ENCODE data around the gene S1PR1. TPM values are rescaled to one million over a fixed set of nuclear protein-coding genes. Genes with fewer than 3 reads are reported as not detected.

The S1PR1 gene
- total and polyA plus RNA-seq, 2 of the 13 experiments (the other 11 are each of a cell fraction or from before 2014, with no cell fraction given), result not detected

DNA sequence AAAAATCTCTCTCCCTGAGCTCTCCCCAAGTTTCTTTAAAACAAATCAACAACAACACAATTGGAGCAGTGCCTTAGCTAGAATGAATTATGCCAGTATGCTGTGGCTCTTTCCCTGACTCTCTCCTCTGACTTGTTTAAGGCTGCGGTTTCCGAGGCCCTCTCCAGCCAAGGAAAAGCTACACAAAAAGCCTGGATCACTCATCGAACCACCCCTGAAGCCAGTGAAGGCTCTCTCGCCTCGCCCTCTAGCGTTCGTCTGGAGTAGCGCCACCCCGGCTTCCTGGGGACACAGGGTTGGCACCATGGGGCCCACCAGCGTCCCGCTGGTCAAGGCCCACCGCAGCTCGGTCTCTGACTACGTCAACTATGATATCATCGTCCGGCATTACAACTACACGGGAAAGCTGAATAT lies 1.9 kb downstream of the S1PR1 start (continued):
- TF ChIP-seq, protein P1, sequence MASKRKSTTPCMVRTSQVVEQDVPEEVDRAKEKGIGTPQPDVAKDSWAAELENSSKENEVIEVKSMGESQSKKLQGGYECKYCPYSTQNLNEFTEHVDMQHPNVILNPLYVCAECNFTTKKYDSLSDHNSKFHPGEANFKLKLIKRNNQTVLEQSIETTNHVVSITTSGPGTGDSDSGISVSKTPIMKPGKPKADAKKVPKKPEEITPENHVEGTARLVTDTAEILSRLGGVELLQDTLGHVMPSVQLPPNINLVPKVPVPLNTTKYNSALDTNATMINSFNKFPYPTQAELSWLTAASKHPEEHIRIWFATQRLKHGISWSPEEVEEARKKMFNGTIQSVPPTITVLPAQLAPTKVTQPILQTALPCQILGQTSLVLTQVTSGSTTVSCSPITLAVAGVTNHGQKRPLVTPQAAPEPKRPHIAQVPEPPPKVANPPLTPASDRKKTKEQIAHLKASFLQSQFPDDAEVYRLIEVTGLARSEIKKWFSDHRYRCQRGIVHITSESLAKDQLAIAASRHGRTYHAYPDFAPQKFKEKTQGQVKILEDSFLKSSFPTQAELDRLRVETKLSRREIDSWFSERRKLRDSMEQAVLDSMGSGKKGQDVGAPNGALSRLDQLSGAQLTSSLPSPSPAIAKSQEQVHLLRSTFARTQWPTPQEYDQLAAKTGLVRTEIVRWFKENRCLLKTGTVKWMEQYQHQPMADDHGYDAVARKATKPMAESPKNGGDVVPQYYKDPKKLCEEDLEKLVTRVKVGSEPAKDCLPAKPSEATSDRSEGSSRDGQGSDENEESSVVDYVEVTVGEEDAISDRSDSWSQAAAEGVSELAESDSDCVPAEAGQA (IDR thresholded peaks at IDR 0.05; ENCODE audit: low read depth), result no peak
- TF ChIP-seq, protein P1 (CRISPR knock-in tag; IDR thresholded peaks at IDR 0.05; ENCODE audit: borderline replicate concordance), result no peak
- TF ChIP-seq SALL1 (CRISPR knock-in tag; IDR thresholded peaks at IDR 0.05) (peak; percentile 66), CHD4 (IDR thresholded peaks at IDR 0.05; ENCODE audit: borderline replicate concordance, low read length) (no peak), ZMYM4 (CRISPR knock-in tag; IDR thresholded peaks at IDR 0.05) (0 out of 2 replicates have a peak, but pooled peaks have one; percentile 45), KLF16 (CRISPR knock-in tag; IDR thresholded peaks at IDR 0.05) (0 out of 4 replicates have a peak, but pooled peaks of 1 of the 2 experiments have one; percentile 60), SMC3 (IDR thresholded peaks at IDR 0.05; ENCODE audit: low read length) (peak; percentile 73), ZSCAN29 (CRISPR knock-in tag; conservative IDR thresholded peaks at IDR 0.05) (no peak), FOXK1 (CRISPR knock-in tag; IDR thresholded peaks at IDR 0.05; ENCODE audit: borderline replicate concordance, low read depth) (no peak)
- TF ChIP-seq, protein P2, sequence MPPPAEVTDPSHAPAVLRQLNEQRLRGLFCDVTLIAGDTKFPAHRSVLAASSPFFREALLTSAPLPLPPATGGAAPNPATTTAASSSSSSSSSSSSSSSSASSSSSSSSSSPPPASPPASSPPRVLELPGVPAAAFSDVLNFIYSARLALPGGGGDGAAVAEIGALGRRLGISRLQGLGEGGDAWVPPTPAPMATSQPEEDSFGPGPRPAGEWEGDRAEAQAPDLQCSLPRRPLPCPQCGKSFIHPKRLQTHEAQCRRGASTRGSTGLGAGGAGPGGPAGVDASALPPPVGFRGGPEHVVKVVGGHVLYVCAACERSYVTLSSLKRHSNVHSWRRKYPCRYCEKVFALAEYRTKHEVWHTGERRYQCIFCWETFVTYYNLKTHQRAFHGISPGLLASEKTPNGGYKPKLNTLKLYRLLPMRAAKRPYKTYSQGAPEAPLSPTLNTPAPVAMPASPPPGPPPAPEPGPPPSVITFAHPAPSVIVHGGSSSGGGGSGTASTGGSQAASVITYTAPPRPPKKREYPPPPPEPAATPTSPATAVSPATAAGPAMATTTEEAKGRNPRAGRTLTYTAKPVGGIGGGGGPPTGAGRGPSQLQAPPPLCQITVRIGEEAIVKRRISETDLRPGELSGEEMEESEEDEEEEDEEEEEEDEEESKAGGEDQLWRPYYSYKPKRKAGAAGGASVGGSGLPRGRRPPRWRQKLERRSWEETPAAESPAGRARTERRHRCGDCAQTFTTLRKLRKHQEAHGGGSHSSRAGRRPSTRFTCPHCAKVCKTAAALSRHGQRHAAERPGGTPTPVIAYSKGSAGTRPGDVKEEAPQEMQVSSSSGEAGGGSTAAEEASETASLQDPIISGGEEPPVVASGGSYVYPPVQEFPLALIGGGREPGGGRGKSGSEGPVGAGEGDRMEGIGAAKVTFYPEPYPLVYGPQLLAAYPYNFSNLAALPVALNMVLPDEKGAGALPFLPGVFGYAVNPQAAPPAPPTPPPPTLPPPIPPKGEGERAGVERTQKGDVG (CRISPR knock-in tag; IDR thresholded peaks at IDR 0.05; ENCODE audit: borderline replicate concordance), result 0 out of 2 replicates have a peak, but pooled peaks have one; percentile 17
